Measurements from ENCODE around the gene CLDN15. TPM values are rescaled to one million over a fixed set of nuclear protein-coding genes. Genes with fewer than 3 reads are reported as not detected.
"Not testable (repeated sequence)": the region's sequence is repeated elsewhere in the genome, so short reads cannot be mapped to it uniquely, and the experiment has no call there.

CLDN15 gene
- total RNA-seq, 4 donors from 2014 or later: 94.9 to 942 (median 697) TPM

GRCh38 chr7:101201695-101202602 lies 35.7 kb downstream of the CLDN15 start:
- Histone ChIP-seq H3K27ac (peak overlapping the region in 3 of 4 donors; percentile 75 to 94 (median 94)), H3K36me3 (peaks cover 0 to 19% (median 0%) of the 10 kb centered on the region in 3 donors), H3K9me3 (no peaks in the 10 kb centered on the region), H3K4me1 (peaks cover 0 to 11% (median 4%) of the 10 kb centered on the region in 4 donors), H3K27me3 (no peaks in the 10 kb centered on the region), H3K4me3 (peak overlapping the region in 3 of 4 donors; percentile 20 to 61 (median 54))
- DNase-seq: peak in 2 of 3 donors; percentile 83 to 93
- TF ChIP-seq CTCF (IDR thresholded peaks at IDR 0.05) (peak in 2 of 6 experiments; percentile 14 to 28), POLR2A (IDR thresholded peaks at IDR 0.05) (peak; percentile 69 to 87)

GRCh38 chr7:101200862-101201599 lies 36.6 kb downstream of the CLDN15 start, which contains the start of gene MOGAT3:
Gene MOGAT3 (minus strand): TSS chr7:101201036. CDS start chr7:101200854, 182 bp downstream.
- TF ChIP-seq CTCF (IDR thresholded peaks at IDR 0.05) (no peak), POLR2A (IDR thresholded peaks at IDR 0.05) (peak; percentile 94 to 98)
- no peaks in the 10 kb centered on the region for H3K27me3 ChIP-seq
- H3K4me1 ChIP-seq: peaks cover 0 to 11% (median 4%) of the 10 kb centered on the region in 4 donors
- H3K27ac ChIP-seq: peak within 1 kb of the TSS in 3 of 4 donors; percentile 75 to 94 (median 94)
- DNase-seq: peak in 2 of 3 donors; percentile 91 to 92
- H3K36me3 ChIP-seq: peaks cover 0 to 11% (median 0%) of the 10 kb centered on the region in 3 donors
- H3K4me3 ChIP-seq: peak within 1 kb of the TSS in 3 of 4 donors; percentile 20 to 61 (median 54)
- H3K9me3 ChIP-seq: no peaks in the 10 kb centered on the region

- Histone ChIP-seq H3K9me3 (no peaks in the 10 kb centered on the region), H3K27me3 (no peaks in the 10 kb centered on the region), H3K4me3 (peak overlapping the region in 3 of 4 donors; percentile 16 to 61 (median 54)), H3K36me3 (peaks cover 0 to 6% (median 0%) of the 10 kb centered on the region in 3 donors), H3K27ac (peak overlapping the region in 3 of 4 donors; percentile 75 to 94 (median 89)), H3K4me1 (peaks cover 0 to 11% (median 4%) of the 10 kb centered on the region in 4 donors)
- DNase-seq: peak in 1 of 3 donors; percentile 59
- TF ChIP-seq POLR2A (IDR thresholded peaks at IDR 0.05) (no peak), CTCF (IDR thresholded peaks at IDR 0.05) (no peak)
Observed at GRCh38 chr7:101200504-101200861, 37.1 kb downstream of the CLDN15 start.

- H3K36me3 ChIP-seq, H3K27ac ChIP-seq, DNase-seq, H3K27me3 ChIP-seq, H3K9me3 ChIP-seq: not testable (repeated sequence)
- H3K4me3 ChIP-seq: peak overlapping the region in 2 of 4 donors; percentile 54 to 61
- peaks cover 0 to 11% (median 4%) of the 10 kb centered on the region in 4 donors for H3K4me1 ChIP-seq
Observed at GRCh38 chr7:101199522-101199921, 38.1 kb downstream of the CLDN15 start.

GRCh38 chr7:101198476-101198875 lies 39.1 kb downstream of the CLDN15 start:
- DNase-seq: no peak
- no peak overlapping the region for H3K27ac ChIP-seq
- H3K9me3 ChIP-seq: no peaks in the 10 kb centered on the region
- no peaks in the 10 kb centered on the region for H3K27me3 ChIP-seq
- peaks cover 0 to 6% (median 0%) of the 10 kb centered on the region in 3 donors for H3K36me3 ChIP-seq
- H3K4me1 ChIP-seq: peaks cover 0 to 11% (median 4%) of the 10 kb centered on the region in 4 donors
- TF ChIP-seq POLR2A (IDR thresholded peaks at IDR 0.05) (no peak), CTCF (IDR thresholded peaks at IDR 0.05) (no peak)
- H3K4me3 ChIP-seq: no peak overlapping the region

Measured in Peyer's patch (tissue), 4 donors.